Activated CD4-positive, alpha-beta T cell treated with anti-CD3 and anti-CD28 coated beads, Interleukin-2, amount 50 U/mL, for 16 hours (primary cell): ENCODE measurements around the gene CHN1.

ENCODE experiments used
- DNase-seq: peaks from one replicate; pipeline ENCODE4 v3.0.0-alpha.2; 2020

The CHN1 gene

GRCh38 chr2:174781298-174781697 lies 223.9 kb downstream of the CHN1 start:
- DNase-seq = no peak

GRCh38 chr2:174780856-174781255 lies 224.3 kb downstream of the CHN1 start:
- DNase-seq = no peak

DNA sequence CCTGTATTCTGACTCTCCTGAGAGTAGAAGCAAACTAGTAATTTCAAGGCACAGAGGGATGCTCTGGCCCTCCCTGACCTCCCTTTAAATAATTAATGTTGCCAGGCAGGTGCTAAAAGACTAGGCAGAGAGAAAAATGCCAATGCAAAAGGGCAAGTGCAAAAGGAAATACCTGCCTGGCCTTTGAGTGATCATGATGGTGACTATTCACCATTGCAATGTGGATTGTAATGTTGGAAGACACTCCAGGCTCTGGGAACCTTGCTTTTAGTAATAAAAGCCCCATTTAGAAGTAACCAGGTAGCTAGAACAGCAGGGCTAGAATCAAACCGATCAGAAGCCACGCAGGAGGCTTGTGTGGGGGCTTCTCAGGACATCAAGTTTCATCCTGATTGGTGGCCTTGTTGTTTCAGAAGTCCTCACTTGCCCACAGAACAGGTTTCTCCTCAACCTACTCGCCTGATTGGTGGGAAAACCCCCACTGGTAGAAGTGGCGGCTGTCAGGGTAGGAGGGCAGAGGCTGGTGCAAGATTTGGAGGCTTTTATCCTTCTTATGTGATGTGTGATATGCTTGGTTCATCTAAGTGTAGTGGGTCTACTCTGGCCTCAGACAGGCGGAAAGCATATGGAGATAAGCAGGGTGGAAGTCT lies 224.9 kb downstream of the CHN1 start:
- no peak for DNase-seq

DNA sequence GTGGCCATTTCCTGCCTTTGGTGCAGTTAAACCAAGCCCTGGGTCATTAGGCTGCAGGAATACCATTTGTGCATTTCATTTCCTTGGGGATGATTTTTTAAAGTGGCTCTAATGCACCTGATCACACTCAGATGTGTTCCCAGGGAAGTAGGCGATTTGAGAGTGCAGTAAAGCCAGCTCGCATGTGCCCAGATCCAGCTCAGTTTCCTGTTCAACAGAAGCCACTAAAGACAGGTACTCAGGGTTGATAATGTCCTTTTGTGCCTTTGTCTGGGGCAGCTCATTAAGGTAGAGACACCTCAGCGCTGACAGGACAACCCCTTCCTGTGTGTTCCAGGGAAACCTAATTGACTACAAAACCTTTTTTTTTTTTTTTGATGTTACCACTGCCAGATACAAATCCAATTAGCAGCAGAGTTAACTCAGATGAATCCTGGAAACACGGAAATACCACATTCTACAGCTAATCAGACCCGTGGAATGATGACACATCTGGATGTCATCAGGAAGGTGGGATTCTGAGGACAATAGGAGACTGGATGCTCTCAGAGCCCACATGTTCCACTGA lies 225.7 kb downstream of the CHN1 start:
- no peak for DNase-seq

GRCh38 chr2:174778085-174778981 lies 226.8 kb downstream of the CHN1 start:
- peak; percentile 82 for DNase-seq

- no peak for DNase-seq
Measured at GRCh38 chr2:174777347-174778084, 227.7 kb downstream of the CHN1 start.

GRCh38 chr2:174776675-174777074 lies 228.5 kb downstream of the CHN1 start:
- DNase-seq = no peak

DNA sequence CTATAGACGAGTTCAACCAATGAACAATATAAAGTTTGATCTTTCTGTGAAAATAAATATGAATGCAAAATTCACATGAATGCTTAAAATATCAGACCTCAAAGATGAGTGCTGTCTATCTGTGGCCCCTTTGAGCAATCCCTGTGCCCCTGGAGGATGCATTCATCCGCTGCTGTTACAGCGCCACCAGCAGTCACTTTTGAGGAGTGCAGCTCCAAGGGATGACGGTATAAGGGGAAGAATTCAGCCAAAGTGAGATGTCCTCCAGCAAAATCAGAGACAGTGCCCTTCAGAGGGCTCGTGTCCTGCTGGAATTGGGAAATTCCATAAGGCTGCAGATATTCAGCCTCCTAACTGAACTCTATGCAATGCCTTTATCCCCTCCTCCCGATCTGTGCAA lies 229.0 kb downstream of the CHN1 start:
- DNase-seq = no peak

DNA sequence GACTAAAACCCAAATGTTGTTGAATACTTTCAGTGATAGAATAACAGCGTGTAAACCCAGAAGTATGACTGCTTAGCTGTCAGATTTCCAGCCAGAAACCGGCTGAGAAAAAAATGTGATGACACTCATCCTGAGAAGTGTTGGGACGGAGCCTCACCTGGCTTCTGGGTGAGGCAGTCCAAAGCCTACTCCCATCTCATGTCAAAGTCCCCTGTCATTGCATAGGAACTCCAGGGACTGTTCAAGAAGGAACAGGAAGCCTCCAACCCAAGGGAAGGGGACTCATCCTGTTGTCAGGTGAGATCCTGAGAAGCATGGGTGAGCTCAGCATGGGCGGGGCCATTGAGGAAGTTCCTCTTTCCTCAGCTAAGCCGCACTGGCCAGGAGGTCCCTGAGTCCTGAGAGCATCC lies 229.6 kb downstream of the CHN1 start:
- DNase-seq = no peak

DNA sequence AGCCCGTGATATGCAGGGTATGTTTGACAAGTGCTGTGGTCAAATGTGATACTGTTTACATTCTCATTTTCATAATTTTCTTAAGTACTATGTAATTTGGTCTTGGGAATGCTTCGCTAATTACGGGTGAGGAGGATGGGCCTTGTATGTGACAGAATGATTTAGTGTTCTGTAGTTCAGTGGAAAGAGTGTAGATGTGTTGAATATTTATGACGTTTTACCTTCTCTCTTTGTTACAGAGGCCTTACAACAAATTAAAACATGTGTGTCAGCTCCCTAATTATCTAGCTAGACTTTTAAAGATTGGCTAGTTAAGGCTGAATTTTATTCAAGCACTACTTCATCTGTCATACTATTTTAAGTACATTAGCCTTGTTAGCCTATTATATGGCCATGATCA lies 230.3 kb downstream of the CHN1 start:
- no peak for DNase-seq

DNA sequence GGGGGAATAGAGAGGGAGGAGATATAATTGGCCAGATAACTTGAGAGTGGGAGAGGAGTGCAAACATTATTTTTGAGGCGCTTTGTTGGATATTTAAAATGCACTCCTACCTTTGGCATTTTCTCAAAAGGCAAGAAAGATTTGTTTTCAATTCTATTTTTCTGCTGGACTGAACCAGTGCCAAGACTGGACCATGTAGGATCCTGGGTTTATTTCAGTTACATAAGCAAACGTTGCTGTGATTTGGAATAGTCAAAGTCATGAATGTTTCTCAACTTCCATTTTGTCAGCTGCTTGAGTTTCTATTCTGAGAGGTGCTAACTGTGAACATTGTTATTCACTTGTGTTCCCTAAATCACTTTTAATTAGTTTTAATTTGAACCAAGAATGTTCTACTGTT lies 232.0 kb downstream of the CHN1 start:
- no peak for DNase-seq

GRCh38 chr2:174772472-174772801 lies 232.7 kb downstream of the CHN1 start:
- no peak for DNase-seq

DNA sequence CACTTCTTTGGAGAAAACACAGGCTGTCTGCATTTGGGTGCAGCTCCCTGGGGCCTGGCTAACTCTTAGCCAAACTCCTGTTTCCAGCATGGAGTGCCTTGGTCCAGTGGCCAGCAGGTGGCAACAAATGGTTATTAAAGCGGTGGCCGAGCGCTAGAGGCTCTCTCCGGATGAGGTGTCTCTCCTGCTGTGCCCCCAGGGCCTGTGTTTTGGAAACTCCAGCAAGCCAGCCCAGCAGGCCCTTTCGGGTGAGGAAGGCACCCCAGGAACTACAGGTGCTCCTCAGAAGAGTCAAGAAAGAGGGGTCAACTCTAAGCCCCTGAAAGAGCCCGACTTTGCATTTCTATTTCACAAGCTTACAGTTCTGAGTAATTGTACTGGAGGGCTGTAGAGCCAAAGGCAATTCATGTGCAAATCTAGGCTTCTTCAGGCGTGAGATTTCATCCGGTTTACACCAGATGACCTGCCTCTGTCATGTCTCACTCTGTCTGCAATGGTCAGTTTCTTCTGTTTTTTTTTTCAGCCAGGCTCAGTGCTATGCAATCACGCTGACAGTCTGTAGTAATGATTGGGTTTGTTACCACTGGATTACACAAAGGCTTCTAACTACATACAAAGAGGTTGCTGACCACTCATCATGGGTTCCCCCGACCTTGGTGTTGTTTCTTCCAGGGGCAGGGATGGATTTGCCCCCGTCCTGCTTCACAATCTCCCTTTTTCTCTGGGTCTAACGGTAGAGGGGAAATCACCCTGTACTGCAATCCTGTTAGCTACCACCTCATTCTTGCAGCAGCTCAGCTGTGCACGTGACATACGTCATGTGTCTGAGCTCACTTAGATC lies 233.3 kb downstream of the CHN1 start:
- DNase-seq = peak; percentile 55

DNA sequence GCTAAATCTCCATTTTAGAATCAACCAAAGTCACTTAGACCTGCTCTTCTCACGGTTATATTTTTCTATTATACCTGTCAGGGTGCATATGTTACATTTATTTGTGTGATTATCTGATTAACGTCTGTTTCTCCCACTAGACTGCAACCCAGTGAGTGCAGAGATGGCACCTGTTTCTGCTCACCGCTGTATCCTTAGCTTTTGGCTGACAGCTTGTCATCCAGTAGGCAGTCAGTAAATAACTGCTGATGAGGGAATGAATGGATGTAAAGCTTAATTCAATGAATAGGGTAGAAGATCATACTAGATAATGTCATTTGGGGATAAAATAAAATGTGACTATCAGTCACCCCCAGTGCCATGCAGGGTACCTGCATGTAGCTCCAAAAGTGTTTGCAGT lies 234.0 kb downstream of the CHN1 start:
- DNase-seq = no peak

- no peak for DNase-seq
Measured at GRCh38 chr2:174768557-174768956, 236.6 kb downstream of the CHN1 start.

GRCh38 chr2:174766271-174766670 lies 238.9 kb downstream of the CHN1 start:
- no peak for DNase-seq

DNA sequence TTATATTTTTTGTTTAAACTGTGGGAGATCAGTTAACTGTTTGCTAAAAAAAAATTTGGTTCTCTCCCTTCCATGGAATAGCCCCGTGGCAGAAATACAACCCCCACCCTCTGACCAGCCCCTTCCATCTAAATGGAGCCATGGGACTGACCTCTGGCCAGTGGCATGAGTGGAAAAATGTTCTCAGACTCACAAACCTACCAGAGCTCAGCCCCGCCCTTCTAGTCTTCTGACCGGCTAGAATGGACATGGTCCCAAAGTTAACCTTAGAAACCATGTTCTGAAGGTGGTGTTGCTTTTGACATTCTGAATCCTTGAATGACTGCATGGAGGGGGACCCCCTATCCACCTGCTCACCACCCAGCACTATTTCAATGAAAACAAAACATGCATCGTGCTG lies 239.6 kb downstream of the CHN1 start:
- DNase-seq = no peak

DNA sequence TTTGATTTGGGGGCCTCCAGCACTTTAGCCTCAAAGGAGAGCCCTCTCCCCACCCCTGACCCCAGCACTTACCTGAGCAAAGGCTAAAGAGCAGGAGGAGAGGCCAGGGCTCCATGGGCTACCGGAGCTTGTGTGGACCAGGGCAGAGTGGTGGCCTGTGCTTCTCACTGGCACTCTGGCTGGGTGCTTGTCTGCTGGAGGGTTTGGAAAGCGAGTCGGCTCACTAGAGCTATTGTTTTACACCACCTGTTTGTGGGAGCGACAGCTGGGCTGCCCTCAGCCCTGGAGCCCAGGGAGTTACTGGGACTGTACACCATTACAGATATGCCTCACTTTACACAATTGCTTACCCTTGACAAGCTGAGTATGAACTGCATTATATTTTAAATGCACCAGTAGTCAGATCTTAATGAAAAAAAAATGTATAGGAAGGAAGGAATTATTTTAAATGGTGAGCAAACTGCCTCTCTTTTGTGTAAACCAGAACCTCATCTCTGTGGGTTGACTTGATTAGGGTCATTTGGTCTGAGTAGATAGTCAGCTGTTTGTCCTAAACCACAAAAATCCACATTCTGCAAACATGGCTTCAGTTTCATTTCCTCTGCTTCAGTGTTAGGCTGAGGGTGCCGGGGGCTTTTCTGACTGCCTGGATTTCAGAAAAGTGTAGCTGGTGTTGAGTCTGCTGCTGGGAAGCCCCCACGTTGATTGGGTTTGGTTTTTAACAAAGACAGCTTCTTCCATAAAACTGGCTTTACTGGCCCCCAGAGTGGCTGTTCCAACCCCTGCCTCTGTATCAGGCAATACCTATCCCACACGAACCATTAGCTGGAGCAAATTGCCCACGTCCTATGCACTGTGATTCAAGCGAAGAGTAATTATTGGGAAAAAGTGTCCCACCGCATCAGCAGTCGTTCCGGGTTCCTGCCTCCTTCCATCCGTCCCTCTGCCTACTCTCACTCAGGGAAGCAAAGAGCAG lies 240.6 kb downstream of the CHN1 start, which contains the start of gene CHRNA1:
TSS of gene CHRNA1 (minus strand) at position 193 of the 976 bp plus-strand sequence. CDS start at position 115, 78 bp downstream.
- no peak for DNase-seq

DNA sequence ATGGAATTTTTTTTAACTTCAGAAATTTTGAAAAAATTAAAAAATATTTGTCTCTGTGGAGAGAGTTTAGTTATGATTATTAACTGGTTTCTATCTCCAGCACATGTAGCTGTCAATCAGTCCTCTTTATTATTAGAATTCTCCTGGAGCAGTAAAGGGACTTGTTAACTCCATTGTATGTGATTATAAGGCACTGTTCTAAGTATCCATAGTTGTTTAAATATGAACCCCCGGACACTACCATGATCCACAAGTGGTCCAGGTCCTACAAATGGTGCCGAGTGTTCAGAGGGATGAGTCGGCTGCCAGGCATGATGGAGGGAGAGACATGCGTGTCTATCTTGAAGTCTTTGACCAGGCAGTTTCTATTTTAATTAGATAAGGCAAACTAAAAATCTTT lies 241.4 kb downstream of the CHN1 start:
- DNase-seq = no peak

DNA sequence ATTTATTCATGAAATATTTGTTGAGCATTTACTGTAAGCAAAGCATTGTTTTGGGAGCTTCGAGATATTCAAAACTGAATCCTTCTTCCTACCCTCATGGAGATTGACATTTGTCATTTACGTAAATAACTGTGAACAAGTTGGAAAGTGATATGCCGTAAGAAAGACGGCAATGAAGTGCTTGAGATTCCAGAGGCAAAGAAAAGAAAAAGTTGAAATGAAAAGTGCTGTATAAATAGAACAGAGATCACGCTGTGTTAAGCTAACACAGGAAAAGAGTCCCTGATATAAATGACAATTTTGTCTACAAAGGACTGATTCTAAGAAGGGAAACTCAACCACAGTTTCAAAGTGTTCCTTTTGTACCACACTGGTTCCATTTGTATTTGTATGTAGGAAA lies 242.7 kb downstream of the CHN1 start:
- DNase-seq = no peak

DNA sequence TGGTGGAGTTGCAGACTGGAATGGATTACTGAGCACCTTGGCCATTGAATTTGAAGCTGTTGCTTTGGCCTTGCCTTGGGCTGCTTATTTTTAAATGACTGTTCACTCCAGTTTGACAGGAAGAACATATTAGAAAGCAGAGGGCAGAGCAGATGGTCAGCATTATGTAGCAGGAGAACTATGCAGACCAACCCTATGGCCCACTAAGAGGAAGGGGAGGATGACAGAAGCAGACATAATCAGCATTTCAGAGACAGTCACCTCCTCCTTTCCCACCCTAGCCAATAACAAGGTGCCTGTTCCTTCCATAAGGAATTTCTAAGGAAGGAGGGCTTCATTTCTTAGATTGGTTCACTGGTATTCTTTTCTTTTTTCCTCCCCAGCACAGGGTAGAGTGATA lies 243.3 kb downstream of the CHN1 start:
- DNase-seq = no peak
